GM12872 (cell line): Measurements from ENCODE around the gene DIS3L2.

Source experiments
- TF ChIP-seq, protein P1 (sequence below): IDR thresholded peaks from 3 replicates; pipeline ENCODE4 v1.5.1; 2011; ENCODE audit warnings: low read depth, mild to moderate bottlenecking, low read length, moderate library complexity; ENCODE audit not compliant: insufficient read depth

DIS3L2 gene

DNA sequence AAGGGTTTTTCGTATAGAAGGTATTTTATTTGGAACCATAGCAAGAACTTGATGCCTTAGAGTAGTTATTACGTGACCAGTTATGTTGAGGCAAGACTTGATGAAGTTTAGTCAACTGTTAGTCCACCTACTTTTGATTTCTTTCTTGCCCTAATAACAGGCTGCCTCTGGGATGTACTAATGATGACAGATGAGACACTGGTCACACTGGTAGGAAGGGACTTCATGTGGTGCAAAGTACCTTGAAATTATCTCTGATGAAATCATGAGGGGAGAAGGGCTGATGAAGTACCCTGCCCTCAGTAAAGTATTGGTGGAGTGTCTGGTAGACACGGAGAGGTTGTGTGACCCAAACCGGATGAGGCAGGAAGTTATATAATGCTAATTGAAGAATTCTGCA is 5.4 kb downstream of the DIS3L2 start:
- TF ChIP-seq, protein P1, sequence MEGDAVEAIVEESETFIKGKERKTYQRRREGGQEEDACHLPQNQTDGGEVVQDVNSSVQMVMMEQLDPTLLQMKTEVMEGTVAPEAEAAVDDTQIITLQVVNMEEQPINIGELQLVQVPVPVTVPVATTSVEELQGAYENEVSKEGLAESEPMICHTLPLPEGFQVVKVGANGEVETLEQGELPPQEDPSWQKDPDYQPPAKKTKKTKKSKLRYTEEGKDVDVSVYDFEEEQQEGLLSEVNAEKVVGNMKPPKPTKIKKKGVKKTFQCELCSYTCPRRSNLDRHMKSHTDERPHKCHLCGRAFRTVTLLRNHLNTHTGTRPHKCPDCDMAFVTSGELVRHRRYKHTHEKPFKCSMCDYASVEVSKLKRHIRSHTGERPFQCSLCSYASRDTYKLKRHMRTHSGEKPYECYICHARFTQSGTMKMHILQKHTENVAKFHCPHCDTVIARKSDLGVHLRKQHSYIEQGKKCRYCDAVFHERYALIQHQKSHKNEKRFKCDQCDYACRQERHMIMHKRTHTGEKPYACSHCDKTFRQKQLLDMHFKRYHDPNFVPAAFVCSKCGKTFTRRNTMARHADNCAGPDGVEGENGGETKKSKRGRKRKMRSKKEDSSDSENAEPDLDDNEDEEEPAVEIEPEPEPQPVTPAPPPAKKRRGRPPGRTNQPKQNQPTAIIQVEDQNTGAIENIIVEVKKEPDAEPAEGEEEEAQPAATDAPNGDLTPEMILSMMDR: no peak

DNA sequence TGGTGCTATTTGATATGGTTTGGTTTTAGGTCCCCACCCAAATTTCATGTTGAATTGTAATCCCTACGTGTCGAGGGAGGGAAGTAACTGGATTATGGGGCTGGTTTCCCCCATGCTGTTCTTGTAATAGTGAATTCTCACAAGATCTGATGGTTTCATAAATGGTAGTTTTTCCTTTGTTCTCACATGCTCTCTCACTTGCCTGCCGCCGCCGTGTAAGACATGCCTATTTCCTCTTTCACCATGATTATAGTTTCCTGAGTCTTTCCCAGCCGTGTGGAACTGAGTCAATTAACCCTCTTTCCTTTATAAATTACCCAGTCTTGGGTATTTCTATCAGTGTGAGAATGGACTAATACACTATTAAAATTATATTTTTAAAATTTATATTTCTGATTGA is 7.3 kb downstream of the DIS3L2 start:
- TF ChIP-seq, protein P1: no peak

DNA sequence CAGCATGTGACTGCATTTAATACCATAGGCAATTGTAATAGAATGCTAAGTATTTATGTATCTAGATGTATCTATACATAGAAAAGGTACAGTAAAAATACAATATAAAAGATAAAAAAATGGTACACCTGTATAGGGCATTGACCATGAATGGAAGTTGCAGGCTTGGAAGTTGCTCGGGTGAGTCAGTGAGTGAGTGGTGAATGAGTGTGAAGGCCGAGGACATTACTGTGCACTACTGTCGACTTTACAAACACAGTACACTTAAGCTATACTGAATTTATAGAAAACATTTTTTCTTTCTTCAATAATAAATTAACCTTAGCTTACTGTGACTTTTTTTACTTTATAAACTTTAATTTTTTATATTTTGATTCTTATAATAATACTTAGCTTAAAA is 8.9 kb downstream of the DIS3L2 start:
- TF ChIP-seq, protein P1: no peak

DNA sequence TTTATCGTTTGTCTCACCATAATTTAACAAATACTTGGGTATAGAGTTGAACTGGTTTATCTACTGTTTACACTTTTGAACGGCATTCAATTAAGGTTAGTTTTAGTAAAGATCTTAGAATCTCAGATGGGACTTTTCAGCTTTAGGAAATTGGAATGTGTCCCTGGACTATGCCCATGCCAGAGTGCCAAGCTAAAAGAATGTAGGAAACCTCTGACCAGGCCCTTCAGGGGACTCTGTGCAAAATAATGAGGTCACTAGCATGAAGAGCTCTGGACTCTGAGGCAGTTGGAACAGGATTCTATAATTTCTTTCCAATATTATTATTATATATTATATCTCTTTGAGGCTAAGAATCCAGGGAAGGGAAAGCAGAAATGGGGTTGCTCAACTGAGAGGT is 13.5 kb downstream of the DIS3L2 start:
- TF ChIP-seq, protein P1: no peak

DNA sequence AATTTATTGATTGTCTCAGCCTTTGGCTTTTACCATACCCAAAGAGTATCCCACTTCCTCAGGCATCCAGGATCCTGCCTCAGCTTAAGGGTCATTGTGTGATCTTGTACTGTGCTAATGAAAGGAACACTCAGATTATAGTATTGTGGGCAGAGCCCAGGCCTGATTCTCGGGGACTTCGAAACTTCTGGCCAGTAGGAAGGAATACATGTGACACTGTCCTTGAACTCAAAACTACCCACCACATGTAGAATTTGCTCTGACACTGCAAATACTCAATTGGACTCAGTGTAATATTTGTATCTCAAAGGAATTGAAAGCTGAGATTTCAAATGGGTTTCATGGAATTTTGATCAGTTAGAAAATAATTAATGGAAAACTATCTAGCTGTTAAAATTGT is 15.9 kb downstream of the DIS3L2 start:
- TF ChIP-seq, protein P1: no peak

DNA sequence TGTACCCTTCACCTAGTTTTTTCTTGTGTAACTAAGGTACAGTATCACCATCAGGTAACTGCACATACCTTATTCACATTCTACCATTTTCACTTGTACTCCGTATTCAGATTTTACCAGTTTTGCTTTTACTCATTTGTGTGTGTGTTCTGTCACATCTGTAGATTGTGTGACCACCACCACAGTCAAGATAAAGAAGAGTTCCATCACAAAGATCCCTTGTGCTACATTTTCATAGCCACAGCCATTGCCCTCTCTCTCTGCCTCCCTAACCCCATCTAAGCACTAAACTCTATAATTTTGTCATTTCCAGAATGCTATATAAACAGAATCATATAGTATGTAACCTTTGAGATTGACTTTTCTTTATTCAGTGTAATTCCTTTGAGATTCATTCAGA is 23.5 kb downstream of the DIS3L2 start:
- TF ChIP-seq, protein P1: no peak

DNA sequence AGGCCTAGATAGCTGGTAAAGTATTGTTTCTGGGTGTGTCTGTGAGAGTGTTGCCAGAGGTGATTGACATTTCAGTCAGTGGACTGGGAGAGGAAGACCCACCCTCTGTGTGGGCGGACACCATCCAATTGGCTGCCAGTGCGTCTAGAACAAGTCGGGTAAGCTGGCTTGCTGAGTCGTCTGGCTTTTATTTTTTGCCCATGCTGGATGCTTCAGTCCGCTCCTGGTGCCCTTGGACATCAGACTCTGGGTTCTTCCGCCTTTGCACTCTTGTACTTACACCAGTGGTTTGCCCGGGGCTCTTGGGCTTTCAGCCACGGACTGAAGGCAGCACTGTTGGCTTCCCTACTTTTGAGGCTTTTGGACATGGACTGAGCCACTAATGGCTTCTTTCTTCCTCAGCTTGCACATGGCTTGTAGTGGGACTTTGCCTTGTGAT is 24.3 kb downstream of the DIS3L2 start:
- TF ChIP-seq, protein P1: no peak
